Prostate gland (tissue), 2 donors: ENCODE results near the gene PKNOX2.

ENCODE experiments used
- CTCF ChIP-seq, 4 experiments: fragments of 200-600 bp in 2 of 4; fragments of 450-650 bp in 2 of 4; sonication (generic) in 2 of 4; IDR thresholded peaks; 1 replicate in 3 of 4; 2 replicates in 1 of 4; pipeline ENCODE4 v1.5.1; 2016 to 2019; ENCODE audit warnings: antibody characterized with exemption in 4 of 4, mild to moderate bottlenecking in 2 of 4, moderate library complexity in 2 of 4
- POLR2A ChIP-seq: fragments of 450-650 bp; IDR thresholded peaks from one replicate; pipeline ENCODE4 v1.6.1; 2016; ENCODE audit warnings: antibody characterized with exemption, mild to moderate bottlenecking

- no peak for TF ChIP-seq CTCF (IDR thresholded peaks at IDR 0.05)
- no peak for TF ChIP-seq POLR2A
Measured at GRCh38 chr11:125148743-125149142, 15.8 kb upstream of the PKNOX2 start.
